Right atrium auricular region (tissue), 2 donors: ENCODE measurements around the gene NCKAP5. TPM values are rescaled to one million over a fixed set of nuclear protein-coding genes. Genes with fewer than 3 reads are reported as not detected.

Experiments used
- DNase-seq: peaks from one replicate; pipeline ENCODE4 v3.0.0-alpha.2; 2019; ENCODE audit warnings: low spot score
- H3K27ac ChIP-seq, 2 donors: fragments of 200-600 bp; sonication (generic); 1 replicate in 1 of 2; 2 replicates in 1 of 2; pipeline ENCODE4 v1.5.1; 2016 to 2019
- H3K27me3 ChIP-seq, 2 donors: fragments of 200-600 bp; sonication (generic); one replicate each; pipeline versions ENCODE4 v1.5.1 to v1.6.0; 2017 to 2019
- H3K36me3 ChIP-seq: fragments of 200-600 bp; sonication (generic); one replicate; pipeline ENCODE4 v1.5.1; 2016
- H3K4me1 ChIP-seq, 2 donors: fragments of 200-600 bp; sonication (generic); one replicate each; pipeline versions ENCODE4 v1.5.1 to v1.6.0; 2017 to 2019
- H3K4me3 ChIP-seq, 2 donors: fragments of 200-600 bp; sonication (generic); 1 replicate in 1 of 2; 2 replicates in 1 of 2; pipeline ENCODE4 v1.5.1; 2017 to 2019; ENCODE audit warnings: mild to moderate bottlenecking in 1 of 2, moderate library complexity in 1 of 2
- H3K9me3 ChIP-seq, 2 donors: fragments of 200-600 bp; sonication (generic); one replicate each; pipeline ENCODE4 v1.5.1; 2019
- total RNA-seq, 2 donors: library from RNA; depleted of rRNA; stranded (reverse); fragments of >200 nt; gene quantifications; one replicate each; pipeline ENCODE4 v1.1.0, GENCODE V29; 2016
- TF ChIP-seq, protein P1 (sequence below), 2 donors: fragments of 200-600 bp; sonication (generic); IDR thresholded peaks; one replicate each; pipeline ENCODE4 v1.5.1; 2019; ENCODE audit warnings: antibody characterized with exemption in 2 of 2

Gene NCKAP5
- total RNA-seq, 2 donors from 2014 or later: 3.6 to 5.4 TPM

DNA sequence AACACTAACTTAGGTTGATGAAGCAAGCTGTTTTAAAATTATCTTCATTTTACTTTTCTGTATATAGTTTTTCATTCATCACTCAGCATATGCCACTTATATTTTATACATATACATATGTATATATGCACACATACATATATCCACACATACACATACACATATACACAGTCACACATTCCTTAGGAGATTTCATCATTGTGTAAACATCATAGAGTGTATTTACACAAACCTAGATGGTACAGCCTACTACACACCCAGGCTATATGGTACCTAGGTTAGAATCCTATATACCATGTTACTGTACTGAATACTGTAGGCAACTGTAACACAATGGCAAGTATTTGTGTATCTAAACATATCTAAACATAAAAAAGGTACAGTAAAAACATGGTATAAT, 602.8 kb downstream of the NCKAP5 start:
- Histone ChIP-seq H3K36me3 (no peaks in the 10 kb centered on the region), H3K4me3 (no peak overlapping the region), H3K9me3 (no peaks in the 10 kb centered on the region), H3K4me1 (no peaks in the 10 kb centered on the region), H3K27me3 (no peaks in the 10 kb centered on the region), H3K27ac (no peak overlapping the region)
- TF ChIP-seq, protein P1, sequence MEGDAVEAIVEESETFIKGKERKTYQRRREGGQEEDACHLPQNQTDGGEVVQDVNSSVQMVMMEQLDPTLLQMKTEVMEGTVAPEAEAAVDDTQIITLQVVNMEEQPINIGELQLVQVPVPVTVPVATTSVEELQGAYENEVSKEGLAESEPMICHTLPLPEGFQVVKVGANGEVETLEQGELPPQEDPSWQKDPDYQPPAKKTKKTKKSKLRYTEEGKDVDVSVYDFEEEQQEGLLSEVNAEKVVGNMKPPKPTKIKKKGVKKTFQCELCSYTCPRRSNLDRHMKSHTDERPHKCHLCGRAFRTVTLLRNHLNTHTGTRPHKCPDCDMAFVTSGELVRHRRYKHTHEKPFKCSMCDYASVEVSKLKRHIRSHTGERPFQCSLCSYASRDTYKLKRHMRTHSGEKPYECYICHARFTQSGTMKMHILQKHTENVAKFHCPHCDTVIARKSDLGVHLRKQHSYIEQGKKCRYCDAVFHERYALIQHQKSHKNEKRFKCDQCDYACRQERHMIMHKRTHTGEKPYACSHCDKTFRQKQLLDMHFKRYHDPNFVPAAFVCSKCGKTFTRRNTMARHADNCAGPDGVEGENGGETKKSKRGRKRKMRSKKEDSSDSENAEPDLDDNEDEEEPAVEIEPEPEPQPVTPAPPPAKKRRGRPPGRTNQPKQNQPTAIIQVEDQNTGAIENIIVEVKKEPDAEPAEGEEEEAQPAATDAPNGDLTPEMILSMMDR (IDR thresholded peaks at IDR 0.05): no peak
- no peak for DNase-seq

DNA sequence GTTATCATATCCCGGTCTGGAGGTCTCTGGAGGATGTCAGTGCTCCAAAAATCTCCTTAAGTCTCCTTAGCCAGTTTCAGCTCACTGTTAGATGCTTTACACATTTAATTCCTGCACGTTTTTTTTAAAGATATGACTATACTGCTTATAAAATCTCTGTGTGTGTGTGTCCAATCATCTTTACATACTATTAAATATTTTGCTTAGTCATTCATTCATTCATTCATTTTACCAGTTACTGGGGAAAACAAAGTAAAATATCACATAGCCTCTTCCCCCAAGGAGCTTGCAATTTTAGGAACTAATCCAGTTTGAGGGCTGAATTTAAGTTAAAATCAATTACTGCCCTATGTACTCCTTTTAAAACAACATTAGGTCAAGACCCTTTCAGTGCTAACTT, 605.1 kb downstream of the NCKAP5 start:
- Histone ChIP-seq H3K9me3 (no peaks in the 10 kb centered on the region), H3K4me3 (no peak overlapping the region), H3K36me3 (no peaks in the 10 kb centered on the region), H3K4me1 (no peaks in the 10 kb centered on the region), H3K27ac (no peak overlapping the region), H3K27me3 (no peaks in the 10 kb centered on the region)
- DNase-seq: no peak
- TF ChIP-seq, protein P1 (IDR thresholded peaks at IDR 0.05): no peak

DNA sequence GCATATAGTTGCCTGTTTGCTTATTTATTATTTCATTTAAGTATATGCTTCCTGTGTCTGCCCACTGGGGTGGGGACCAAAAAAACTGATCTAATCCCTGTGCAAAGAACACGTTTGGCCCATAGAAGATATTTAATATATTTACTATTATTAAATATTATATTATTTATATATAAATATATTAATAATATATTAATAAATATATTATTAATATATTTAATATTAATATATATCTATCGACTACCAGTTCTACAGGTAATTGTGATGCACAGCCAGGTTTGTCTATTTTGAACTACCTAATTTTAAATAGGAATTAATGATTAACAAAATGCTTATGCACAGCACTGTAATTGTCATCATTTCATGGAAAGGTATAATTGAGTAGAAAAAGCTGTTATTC, 609.4 kb downstream of the NCKAP5 start:
- Histone ChIP-seq H3K4me3 (no peak overlapping the region), H3K27me3 (no peaks in the 10 kb centered on the region), H3K36me3 (no peaks in the 10 kb centered on the region), H3K27ac (no peak overlapping the region), H3K4me1 (no peaks in the 10 kb centered on the region), H3K9me3 (no peaks in the 10 kb centered on the region)
- TF ChIP-seq, protein P1 (IDR thresholded peaks at IDR 0.05): no peak
- no peak for DNase-seq

DNA sequence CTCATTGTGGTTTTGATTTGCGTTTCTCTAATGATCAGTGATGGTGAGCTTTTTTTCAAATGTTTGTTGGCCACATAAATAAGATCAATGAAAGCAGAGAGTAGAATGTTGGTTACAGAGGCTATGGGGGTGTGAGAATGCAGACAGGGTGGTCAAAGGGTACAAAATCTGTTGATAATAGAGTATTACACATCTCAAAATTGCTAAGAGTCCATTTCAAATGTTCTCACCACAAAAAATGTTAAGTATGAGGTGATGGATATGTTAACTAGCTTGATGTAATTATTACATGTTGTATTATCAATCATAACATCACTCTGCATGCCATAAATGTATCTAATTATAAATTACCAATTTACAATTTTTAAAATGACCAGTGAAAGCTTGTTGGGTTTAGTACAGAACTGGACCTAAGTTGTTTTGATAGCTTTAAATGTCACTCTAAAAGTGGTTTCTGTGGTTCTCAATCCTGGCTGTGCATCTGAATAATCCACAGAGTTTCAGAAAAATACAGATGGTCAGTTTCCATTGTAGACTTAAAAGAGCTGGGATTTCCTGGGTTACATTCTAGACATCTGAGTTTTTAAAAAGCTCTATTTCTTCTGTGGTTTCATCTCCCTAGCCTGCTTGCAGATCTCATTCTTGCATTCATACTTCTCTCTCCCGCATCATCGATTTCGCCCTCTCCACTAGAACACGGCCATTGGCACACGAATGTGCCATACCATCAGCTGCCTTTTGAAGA, 612.2 kb downstream of the NCKAP5 start:
- Histone ChIP-seq H3K27ac (no peak overlapping the region), H3K36me3 (no peaks in the 10 kb centered on the region), H3K4me1 (no peaks in the 10 kb centered on the region), H3K4me3 (no peak overlapping the region), H3K9me3 (no peaks in the 10 kb centered on the region), H3K27me3 (no peaks in the 10 kb centered on the region)
- no peak for DNase-seq
- TF ChIP-seq, protein P1 (IDR thresholded peaks at IDR 0.05): no peak

DNA sequence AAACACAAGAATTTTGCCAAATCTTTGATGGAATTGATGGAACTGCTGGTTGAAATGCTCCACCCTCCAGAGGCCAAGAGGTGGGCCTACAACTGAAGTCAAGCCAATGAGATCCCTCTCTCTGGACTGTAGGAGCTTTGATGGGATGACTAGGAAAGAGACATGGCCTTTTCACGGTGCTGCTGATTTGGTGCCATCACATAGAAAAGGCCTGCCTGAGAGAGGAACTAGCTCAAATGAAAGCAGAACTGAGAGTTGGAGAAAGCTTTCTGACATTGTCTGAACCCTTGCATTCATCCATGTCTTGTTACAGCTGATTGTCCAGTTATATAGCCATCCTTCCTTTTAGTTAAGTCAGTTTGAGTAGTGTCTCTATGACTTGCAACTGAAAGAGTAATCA, 614.5 kb downstream of the NCKAP5 start:
- H3K36me3 ChIP-seq: no peaks in the 10 kb centered on the region
- TF ChIP-seq, protein P1 (IDR thresholded peaks at IDR 0.05): no peak
- H3K27me3 ChIP-seq: no peaks in the 10 kb centered on the region
- no peak overlapping the region for H3K27ac ChIP-seq
- no peak overlapping the region for H3K4me3 ChIP-seq
- no peaks in the 10 kb centered on the region for H3K4me1 ChIP-seq
- DNase-seq: no peak
- H3K9me3 ChIP-seq: no peaks in the 10 kb centered on the region
